CD4-positive, alpha-beta T cell treated with Interleukin-17A for 4 hours (primary cell): ENCODE data around the gene ADCY9.
A peak's percentile ranks its signal among the peaks of the same experiment; 100 is the strongest.
"Not testable (repeated sequence)": the region's sequence is repeated elsewhere in the genome, so short reads cannot be mapped to it uniquely, and the experiment has no call there.

Experiments used
- DNase-seq: peaks from one replicate; pipeline ENCODE4 v3.0.0-alpha.2; 2020; ENCODE audit warnings: mixed read lengths

The ADCY9 gene

DNA sequence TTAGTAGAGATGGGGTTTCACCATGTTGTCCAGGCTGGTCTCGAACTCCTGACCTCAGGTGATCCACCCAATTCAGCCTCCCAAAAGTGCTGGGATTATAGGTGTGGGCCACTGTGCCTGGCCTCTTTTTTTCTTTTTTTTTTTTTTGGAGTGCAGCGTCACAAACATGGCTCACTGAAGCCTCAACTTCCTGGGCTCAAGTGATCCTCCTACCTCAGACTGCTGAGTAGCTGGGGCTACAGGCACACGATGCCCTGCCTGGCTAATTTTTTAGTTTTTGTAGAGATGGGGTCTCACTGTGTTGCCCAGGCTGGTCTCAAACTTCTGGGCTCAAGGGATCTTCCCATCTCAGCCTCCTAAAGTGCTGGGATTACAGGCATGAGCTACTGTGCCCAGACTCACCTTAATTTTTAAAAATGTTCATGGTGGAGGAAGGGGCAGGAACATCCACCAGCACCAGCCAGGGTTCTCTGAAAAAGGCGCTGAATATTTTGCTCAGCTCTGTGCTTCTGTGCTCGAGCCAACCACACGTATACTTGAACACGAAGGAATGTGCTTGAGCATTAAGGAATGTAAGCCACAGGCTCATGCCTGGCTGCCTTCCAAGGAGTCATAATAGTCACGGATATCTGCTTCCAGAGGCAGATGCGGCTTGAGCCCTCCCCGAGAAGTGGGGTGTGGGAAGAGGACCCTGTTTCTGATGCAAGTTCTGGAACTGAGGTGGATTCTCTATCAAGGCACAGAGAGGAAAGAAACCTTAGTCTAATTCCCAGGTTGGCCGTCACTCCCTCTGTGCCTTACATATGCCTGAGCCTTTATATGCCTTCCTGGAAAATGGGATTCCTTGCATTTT is 170.3 kb downstream of the ADCY9 start:
- no peak for DNase-seq

DNA sequence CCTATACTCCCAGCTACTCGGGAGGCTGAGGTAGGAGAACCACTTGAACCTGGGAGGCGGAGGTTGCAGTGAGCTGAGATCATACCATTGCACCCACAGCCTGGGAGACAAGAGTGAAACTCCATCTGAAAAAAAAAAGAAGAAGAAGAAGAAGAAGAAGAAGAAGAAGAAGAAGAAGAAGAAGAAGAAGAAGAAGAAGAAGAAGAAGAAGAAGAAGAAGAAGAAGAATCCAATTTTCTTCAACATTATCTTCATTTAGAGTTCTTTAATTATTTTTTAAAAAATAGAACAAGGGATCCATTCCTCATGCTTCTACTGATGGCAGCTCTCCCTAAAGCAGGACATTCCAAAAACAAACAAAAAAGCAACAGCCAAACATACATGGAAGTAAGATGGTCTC is 171.8 kb downstream of the ADCY9 start:
- DNase-seq: not testable (repeated sequence)

DNA sequence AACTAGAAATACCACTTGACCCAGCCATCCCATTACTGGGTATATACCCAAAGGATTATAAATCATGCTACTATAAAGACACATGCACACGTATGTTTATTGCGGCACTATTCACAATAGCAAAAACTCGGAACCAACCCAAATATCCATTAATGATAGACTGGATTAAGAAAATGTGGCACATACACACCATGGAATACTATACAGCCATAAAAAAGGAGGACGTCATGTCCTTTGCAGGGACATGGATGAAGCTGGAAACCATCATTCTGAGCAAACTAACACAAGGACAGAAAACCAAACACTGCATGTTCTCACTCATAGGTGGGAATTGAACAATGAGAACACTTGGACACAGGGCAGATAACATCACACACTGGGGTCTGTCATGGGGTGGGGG is 174.1 kb downstream of the ADCY9 start:
- DNase-seq: not testable (repeated sequence)

GRCh38 chr16:3938843-3939624 is 177.2 kb downstream of the ADCY9 start:
- DNase-seq: peak; percentile 78

- DNase-seq: no peak
These were observed 177.8 kb downstream of the ADCY9 start for GRCh38 chr16:3938471-3938842.

- no peak for DNase-seq
These were observed 179.0 kb downstream of the ADCY9 start for GRCh38 chr16:3937066-3937875.

GRCh38 chr16:3935921-3936320 is 180.3 kb downstream of the ADCY9 start:
- no peak for DNase-seq

DNA sequence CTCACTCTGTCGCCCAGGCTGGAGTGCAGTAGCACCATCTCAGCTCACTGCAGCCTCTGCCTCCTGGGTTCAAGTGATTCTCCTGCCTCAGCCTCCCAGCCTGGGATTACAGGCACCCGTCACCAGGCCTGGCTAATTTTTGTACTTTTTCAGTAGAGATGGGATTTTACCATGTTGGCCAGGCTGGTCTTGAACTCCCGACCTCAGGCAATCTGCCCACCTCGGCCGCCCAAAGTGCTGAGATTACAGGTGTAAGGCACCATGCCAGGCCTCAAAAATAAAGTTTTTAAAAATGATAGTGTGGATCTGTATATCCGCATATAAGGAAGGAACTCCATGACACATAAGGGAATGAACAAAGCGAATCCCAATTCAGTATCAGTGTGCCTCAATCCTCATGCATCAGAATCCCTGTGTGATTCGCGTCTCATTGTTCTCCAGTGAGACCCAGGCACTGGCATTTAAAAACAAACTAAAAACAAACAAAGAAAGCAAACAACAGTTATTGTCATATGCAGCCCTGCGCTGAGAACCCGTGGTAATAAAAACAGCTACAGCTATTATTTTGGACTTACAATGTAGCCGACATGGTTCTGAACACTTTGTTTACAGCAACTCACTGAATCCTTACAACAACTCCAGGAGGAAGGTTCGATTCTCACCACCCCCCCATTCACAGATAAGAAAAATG is 181.6 kb downstream of the ADCY9 start:
- no peak for DNase-seq

DNA sequence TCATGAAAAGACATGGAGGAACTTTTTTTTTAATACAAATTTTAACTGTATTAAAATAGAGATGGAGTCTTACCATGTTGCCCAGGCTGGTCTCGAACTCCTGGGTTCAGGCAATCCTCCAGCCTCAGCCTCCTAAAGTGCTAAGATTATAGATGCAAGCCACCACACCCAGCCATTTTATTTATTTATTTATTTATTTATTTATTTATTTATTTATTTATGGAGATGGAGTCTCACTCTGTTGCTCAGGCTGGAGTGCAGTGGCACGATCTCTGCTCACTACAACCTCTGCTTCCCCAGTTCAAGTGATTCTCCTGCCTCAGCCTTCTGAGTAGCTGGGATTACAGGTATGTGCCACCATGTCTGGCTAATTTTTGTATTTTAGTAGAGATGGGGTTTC is 189.1 kb downstream of the ADCY9 start:
- DNase-seq: not testable (repeated sequence)

- DNase-seq: no peak
These were observed 191.5 kb downstream of the ADCY9 start for GRCh38 chr16:3924763-3925162.

- DNase-seq: no peak
These were observed 194.0 kb downstream of the ADCY9 start for GRCh38 chr16:3922241-3922640.

DNA sequence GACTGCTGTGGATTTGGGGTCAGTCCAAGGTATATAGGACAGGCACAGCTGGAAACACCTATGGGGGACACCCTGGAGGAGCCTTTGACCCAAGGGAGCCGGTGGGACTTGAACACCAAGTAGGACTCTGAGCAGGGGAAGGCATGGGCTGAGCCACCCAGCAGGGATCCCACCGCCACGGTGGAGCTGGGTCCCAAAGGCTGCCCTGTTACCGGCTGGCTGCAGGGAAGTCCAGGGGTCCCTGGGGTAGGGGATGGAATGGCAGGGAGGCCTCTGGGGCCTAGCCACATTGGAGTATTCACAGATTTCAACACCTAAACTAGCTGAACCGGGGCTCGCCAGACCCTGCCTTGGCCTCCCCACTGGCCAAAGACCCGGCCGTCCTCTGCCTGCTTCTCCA is 196.0 kb downstream of the ADCY9 start:
- DNase-seq: no peak

DNA sequence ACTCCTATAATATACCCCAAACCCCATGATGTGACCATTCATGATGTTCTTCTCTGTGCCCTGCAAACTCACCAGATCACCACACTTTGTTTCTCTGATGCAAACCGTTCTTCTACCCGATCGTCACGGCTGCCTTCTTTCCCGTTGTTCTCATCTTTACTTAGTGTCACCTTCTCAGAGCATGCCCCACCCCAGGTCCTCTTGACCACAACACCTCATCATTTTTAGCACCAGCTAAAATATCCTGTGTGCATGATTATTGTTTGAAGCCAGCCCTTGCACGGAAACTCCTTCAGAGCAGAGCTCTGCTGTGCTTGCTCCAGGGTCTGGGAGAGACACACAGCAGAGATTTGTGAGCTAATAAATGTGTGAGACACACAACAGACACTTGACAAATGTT is 196.8 kb downstream of the ADCY9 start:
- DNase-seq: no peak

GRCh38 chr16:3915426-3916260 is 200.6 kb downstream of the ADCY9 start:
- DNase-seq: no peak

DNA sequence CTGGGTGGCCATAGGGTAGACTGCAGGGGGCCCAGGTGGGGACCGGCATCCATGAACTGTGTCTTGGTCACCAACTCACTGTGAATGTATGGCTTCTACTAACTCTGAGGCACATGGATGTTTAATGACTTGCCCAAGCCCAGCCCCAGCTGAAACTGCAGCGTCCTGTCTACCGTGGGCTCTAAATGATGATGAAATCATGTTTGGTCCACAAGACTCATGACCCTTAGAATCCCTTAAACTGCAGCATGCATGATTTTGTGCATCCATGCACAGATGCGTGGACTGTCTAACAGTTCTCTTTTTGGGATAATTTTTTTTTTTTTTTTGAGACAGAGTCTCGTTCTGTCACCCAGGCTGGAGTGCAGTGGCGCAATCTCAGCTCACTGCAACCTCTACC is 203.3 kb downstream of the ADCY9 start:
- no peak for DNase-seq
